Trophoblast cell (in vitro differentiated cells and primary cell): ENCODE data around the gene PSMD14.

Source experiments
- DNase-seq, 2 donors: peaks; one replicate each; pipeline ENCODE4 v3.0.0-alpha.2; 2016
- H2AFZ ChIP-seq: 2 replicates; pipeline ENCODE4 v1.6.1; 2013; ENCODE audit warnings: low read length, moderate library complexity, mild to moderate bottlenecking; ENCODE audit not compliant: insufficient read depth, poor library complexity
- H2AK5ac ChIP-seq: 2 replicates; pipeline ENCODE4 v1.6.1; 2013; ENCODE audit warnings: mild to moderate bottlenecking, low read length
- H2BK120ac ChIP-seq: 2 replicates; pipeline ENCODE4 v1.6.1; 2013; ENCODE audit warnings: low read length, mild to moderate bottlenecking, moderate library complexity; ENCODE audit not compliant: insufficient read depth, poor library complexity
- H2BK12ac ChIP-seq: 2 replicates; pipeline ENCODE4 v1.6.1; 2013; ENCODE audit warnings: mild to moderate bottlenecking, low read length, moderate library complexity
- H2BK5ac ChIP-seq: 2 replicates; pipeline ENCODE4 v1.6.1; 2013; ENCODE audit warnings: low read length, low read depth, moderate library complexity, mild to moderate bottlenecking; ENCODE audit not compliant: poor library complexity
- H3K14ac ChIP-seq: 2 replicates; pipeline ENCODE4 v1.6.1; 2013; ENCODE audit warnings: mild to moderate bottlenecking, low read length
- H3K18ac ChIP-seq: 2 replicates; pipeline ENCODE4 v1.6.1; 2013; ENCODE audit warnings: mild to moderate bottlenecking, low read length
- H3K23ac ChIP-seq: 2 replicates; pipeline ENCODE4 v1.6.1; 2013; ENCODE audit warnings: low read length
- H3K27ac ChIP-seq: 2 replicates; pipeline ENCODE4 v1.5.1; 2013; ENCODE audit warnings: low read depth, mild to moderate bottlenecking, inconsistent platforms, low read length, moderate library complexity
- H3K27me3 ChIP-seq: 2 replicates; pipeline ENCODE4 v1.6.1; 2013; ENCODE audit warnings: inconsistent platforms, mild to moderate bottlenecking, low read length, moderate library complexity; ENCODE audit not compliant: insufficient read depth
- H3K36me3 ChIP-seq, 2 experiments: 1 replicate in 1 of 2; 2 replicates in 1 of 2; pipeline ENCODE4 v1.6.1; 2013; ENCODE audit warnings: low read length in 2 of 2, mild to moderate bottlenecking in 2 of 2, moderate library complexity in 1 of 2; ENCODE audit not compliant: insufficient read depth in 2 of 2, control insufficient read depth in 1 of 2
- H3K4ac ChIP-seq: 2 replicates; pipeline ENCODE4 v1.6.1; 2013; ENCODE audit warnings: low read depth, mild to moderate bottlenecking, low read length, moderate library complexity
- H3K4me1 ChIP-seq, 2 experiments: 1 replicate in 1 of 2; 2 replicates in 1 of 2; pipeline ENCODE4 v1.6.1; 2013; ENCODE audit warnings: low read length in 2 of 2, mild to moderate bottlenecking in 2 of 2, moderate library complexity in 1 of 2; ENCODE audit not compliant: insufficient read depth in 2 of 2, control insufficient read depth in 1 of 2
- H3K4me2 ChIP-seq: 2 replicates; pipeline ENCODE4 v1.6.1; 2013; ENCODE audit warnings: inconsistent platforms, mild to moderate bottlenecking, low read length, moderate library complexity
- H3K4me3 ChIP-seq: 2 replicates; pipeline ENCODE4 v1.5.1; 2013; ENCODE audit warnings: mild to moderate bottlenecking, low read depth, low read length, inconsistent platforms
- H3K79me1 ChIP-seq: one replicate; pipeline ENCODE4 v1.6.1; 2013; ENCODE audit warnings: low read length
- H3K79me2 ChIP-seq: 2 replicates; pipeline ENCODE4 v1.6.1; 2013; ENCODE audit warnings: low read length, mild to moderate bottlenecking; ENCODE audit not compliant: control insufficient read depth, insufficient read depth, poor library complexity
- H3K9ac ChIP-seq: 2 replicates; pipeline ENCODE4 v1.6.1; 2013; ENCODE audit warnings: mild to moderate bottlenecking, low read length
- H3K9me3 ChIP-seq: 2 replicates; pipeline ENCODE4 v1.6.1; 2013; ENCODE audit warnings: low read depth, mild to moderate bottlenecking, control low read depth, inconsistent platforms, low read length; ENCODE audit not compliant: insufficient read depth
- H4K12ac ChIP-seq: 2 replicates; pipeline ENCODE4 v1.6.1; 2013; ENCODE audit warnings: low read depth, mild to moderate bottlenecking, low read length, moderate library complexity
- H4K8ac ChIP-seq: 2 replicates; pipeline ENCODE4 v1.6.1; 2013; ENCODE audit warnings: low read depth, mild to moderate bottlenecking, low read length, moderate library complexity
- H4K91ac ChIP-seq: one replicate; pipeline ENCODE4 v1.6.1; 2013; ENCODE audit warnings: low read depth, mild to moderate bottlenecking, low read length, moderate library complexity
- WGBS: extraction: QIAGEN DNeasy Blood & Tissue Kit; methylation state at CpG from one replicate; pipeline ENCODE4 v1.1.7; 2013; ENCODE audit warnings: missing lambda C conversion rate; ENCODE audit not compliant: insufficient read length, insufficient coverage; ENCODE audit errors: extremely low coverage; 5-methylcytosine and 5-hydroxymethylcytosine counted together

PSMD14 gene

GRCh38 chr2:161373942-161374341 is 65.7 kb downstream of the PSMD14 start:
- Histone ChIP-seq H3K23ac (no peak overlapping the region), H3K14ac (no peak overlapping the region), H3K4me2 (no peak overlapping the region), H2AFZ (no peak overlapping the region), H2BK12ac (no peak overlapping the region), H3K18ac (no peak overlapping the region), H3K27me3 (no peaks in the 10 kb centered on the region), H4K91ac (no peak overlapping the region), H3K4me1 (no peaks in the 10 kb centered on the region), H3K4me3 (no peak overlapping the region), H2BK5ac (no peak overlapping the region), H2BK120ac (no peak overlapping the region), H3K9ac (no peak overlapping the region), H3K36me3 (peaks cover 0 to 3% of the 10 kb centered on the region in 2 experiments), H4K8ac (no peak overlapping the region), H3K4ac (no peak overlapping the region), H3K79me1 (no peaks in the 10 kb centered on the region), H3K79me2 (no peaks in the 10 kb centered on the region), H3K9me3 (no peaks in the 10 kb centered on the region), H4K12ac (no peak overlapping the region), H2AK5ac (no peak overlapping the region), H3K27ac (no peak overlapping the region)
- DNase-seq: peak; percentile 17 to 73

DNA sequence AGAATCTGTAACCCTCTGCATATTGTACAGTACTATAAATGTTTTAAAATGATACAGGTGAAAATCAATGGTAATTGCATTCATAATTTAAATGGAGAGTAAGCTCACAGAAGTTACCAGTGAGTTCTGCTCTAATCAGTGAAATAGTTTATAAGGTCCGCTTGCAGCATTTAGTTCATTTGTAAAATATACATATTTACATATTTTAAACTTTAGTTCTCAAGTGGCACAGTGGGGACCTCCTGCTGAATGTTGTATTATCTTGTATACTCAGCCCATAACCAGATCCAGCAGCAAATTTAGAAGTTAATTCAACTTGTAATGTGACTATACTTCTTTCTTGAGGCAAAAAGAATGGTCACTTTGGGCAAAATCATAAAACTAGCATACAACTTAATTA is 66.2 kb downstream of the PSMD14 start:
- Histone ChIP-seq H3K18ac (no peak overlapping the region), H3K36me3 (peaks cover 0 to 3% of the 10 kb centered on the region in 2 experiments), H3K4me3 (no peak overlapping the region), H3K79me2 (no peaks in the 10 kb centered on the region), H2AFZ (no peak overlapping the region), H3K14ac (no peak overlapping the region), H4K12ac (no peak overlapping the region), H2BK120ac (no peak overlapping the region), H3K9ac (no peak overlapping the region), H3K27ac (no peak overlapping the region), H3K79me1 (no peaks in the 10 kb centered on the region), H3K27me3 (no peaks in the 10 kb centered on the region), H3K9me3 (no peaks in the 10 kb centered on the region), H4K8ac (no peak overlapping the region), H3K4ac (no peak overlapping the region), H3K4me2 (no peak overlapping the region), H2BK12ac (no peak overlapping the region), H3K4me1 (no peaks in the 10 kb centered on the region), H3K23ac (no peak overlapping the region), H4K91ac (no peak overlapping the region), H2BK5ac (no peak overlapping the region), H2AK5ac (no peak overlapping the region)
- WGBS: no CpG with 5 or more reads among the region's 1 CpG
- no peak for DNase-seq

DNA sequence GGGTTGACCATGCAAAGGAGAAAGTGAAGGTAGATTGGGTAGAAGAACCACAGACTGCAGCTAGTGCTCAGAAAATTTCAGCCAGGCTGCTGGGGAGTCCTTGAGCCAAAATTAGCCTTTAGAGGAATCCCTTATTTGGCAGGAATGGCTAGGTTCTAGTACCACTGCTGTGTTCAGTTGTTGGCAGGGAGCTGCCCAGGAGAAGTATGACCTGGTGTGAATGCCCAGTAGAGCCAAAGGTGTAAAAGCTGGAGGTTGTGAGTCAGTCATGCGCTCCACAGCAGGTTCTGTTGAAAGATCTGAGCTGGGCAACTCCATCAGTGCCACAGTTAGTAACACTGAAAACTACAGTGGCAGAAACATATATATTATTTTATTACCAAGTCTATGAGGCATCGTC is 71.5 kb downstream of the PSMD14 start:
- Histone ChIP-seq H3K79me1 (no peaks in the 10 kb centered on the region), H4K91ac (no peak overlapping the region), H3K27me3 (no peaks in the 10 kb centered on the region), H2AK5ac (no peak overlapping the region), H3K4me1 (no peaks in the 10 kb centered on the region), H2BK5ac (no peak overlapping the region), H3K23ac (peak overlapping the region; percentile 69), H3K9me3 (no peaks in the 10 kb centered on the region), H3K4me3 (no peak overlapping the region), H3K27ac (no peak overlapping the region), H3K79me2 (no peaks in the 10 kb centered on the region), H2BK12ac (no peak overlapping the region), H3K14ac (no peak overlapping the region), H3K18ac (no peak overlapping the region), H3K4me2 (no peak overlapping the region), H4K12ac (no peak overlapping the region), H3K36me3 (peaks cover 2 to 3% of the 10 kb centered on the region in 2 experiments), H3K4ac (no peak overlapping the region), H2BK120ac (no peak overlapping the region), H3K9ac (no peak overlapping the region), H4K8ac (no peak overlapping the region), H2AFZ (no peak overlapping the region)
- DNase-seq: no peak
- no CpG with 5 or more reads among the region's 2 CpGs for WGBS

DNA sequence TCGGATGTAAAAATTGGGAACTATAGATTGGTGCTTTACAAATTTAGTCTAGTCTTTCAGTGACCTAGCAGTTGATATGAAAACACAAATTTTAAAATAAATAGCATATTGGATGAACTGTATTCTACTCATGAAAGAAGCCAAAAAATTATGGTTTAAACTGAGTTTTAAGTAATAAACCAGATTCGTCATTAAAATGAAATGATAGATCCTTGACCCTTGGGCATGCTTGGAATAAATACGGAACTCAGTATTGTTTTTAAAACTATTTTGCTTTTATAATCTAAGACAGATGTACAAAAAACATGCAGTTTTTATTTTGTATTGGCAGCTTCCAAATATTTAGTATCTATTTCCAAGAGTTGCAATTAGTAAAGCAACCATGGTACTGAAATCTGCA is 73.3 kb downstream of the PSMD14 start:
- Histone ChIP-seq H3K4ac (no peak overlapping the region), H2AFZ (no peak overlapping the region), H3K27ac (no peak overlapping the region), H3K4me3 (no peak overlapping the region), H2BK12ac (no peak overlapping the region), H3K14ac (no peak overlapping the region), H3K79me2 (no peaks in the 10 kb centered on the region), H3K18ac (no peak overlapping the region), H3K27me3 (no peaks in the 10 kb centered on the region), H3K9ac (no peak overlapping the region), H2BK120ac (no peak overlapping the region), H3K4me1 (no peaks in the 10 kb centered on the region), H4K91ac (no peak overlapping the region), H4K8ac (no peak overlapping the region), H3K79me1 (no peaks in the 10 kb centered on the region), H2BK5ac (no peak overlapping the region), H2AK5ac (no peak overlapping the region), H3K23ac (no peak overlapping the region), H4K12ac (no peak overlapping the region), H3K9me3 (no peaks in the 10 kb centered on the region), H3K4me2 (no peak overlapping the region), H3K36me3 (peaks cover 2 to 3% of the 10 kb centered on the region in 2 experiments)
- DNase-seq: no peak
- no CpG with 5 or more reads among the region's 3 CpGs for WGBS
